BE2C (cell line): ENCODE measurements around the gene SKA1.
"Not testable (repeated sequence)": the region's sequence is repeated elsewhere in the genome, so short reads cannot be mapped to it uniquely, and the experiment has no call there.

Source experiments
- DNase-seq: peaks from one replicate; pipeline ENCODE4 v3.0.0-alpha.2; 2020
- H3K27me3 ChIP-seq: fragments of 250-450 bp; sonication (Bioruptor Pico); 2 replicates; pipeline ENCODE4 v1.5.1; 2020; ENCODE audit warnings: mild to moderate bottlenecking
- H3K36me3 ChIP-seq: fragments of 250-450 bp; sonication (Bioruptor Pico); 2 replicates; pipeline ENCODE4 v1.5.1; 2020; ENCODE audit warnings: mild to moderate bottlenecking
- H3K4me1 ChIP-seq: fragments of 250-450 bp; sonication (Bioruptor Pico); 2 replicates; pipeline ENCODE4 v1.5.1; 2020
- H3K4me3 ChIP-seq: 2 replicates; pipeline ENCODE4 v1.5.1; 2011; ENCODE audit warnings: low read depth, low read length
- H3K9me3 ChIP-seq: fragments of 250-450 bp; sonication (Bioruptor Pico); 2 replicates; pipeline ENCODE4 v1.5.1; 2020
- TF ChIP-seq, protein P1 (sequence below): IDR thresholded peaks from 2 replicates; pipeline ENCODE4 v1.5.1; 2012; ENCODE audit warnings: mild to moderate bottlenecking, low read depth, low read length

Gene SKA1

GRCh38 chr18:50398099-50398498, 23.3 kb downstream of the SKA1 start:
- no peaks in the 10 kb centered on the region for H3K36me3 ChIP-seq
- H3K9me3 ChIP-seq = no peaks in the 10 kb centered on the region
- no peak overlapping the region for H3K4me3 ChIP-seq
- no peaks in the 10 kb centered on the region for H3K4me1 ChIP-seq
- DNase-seq = no peak
- no peaks in the 10 kb centered on the region for H3K27me3 ChIP-seq
- TF ChIP-seq, protein P1, sequence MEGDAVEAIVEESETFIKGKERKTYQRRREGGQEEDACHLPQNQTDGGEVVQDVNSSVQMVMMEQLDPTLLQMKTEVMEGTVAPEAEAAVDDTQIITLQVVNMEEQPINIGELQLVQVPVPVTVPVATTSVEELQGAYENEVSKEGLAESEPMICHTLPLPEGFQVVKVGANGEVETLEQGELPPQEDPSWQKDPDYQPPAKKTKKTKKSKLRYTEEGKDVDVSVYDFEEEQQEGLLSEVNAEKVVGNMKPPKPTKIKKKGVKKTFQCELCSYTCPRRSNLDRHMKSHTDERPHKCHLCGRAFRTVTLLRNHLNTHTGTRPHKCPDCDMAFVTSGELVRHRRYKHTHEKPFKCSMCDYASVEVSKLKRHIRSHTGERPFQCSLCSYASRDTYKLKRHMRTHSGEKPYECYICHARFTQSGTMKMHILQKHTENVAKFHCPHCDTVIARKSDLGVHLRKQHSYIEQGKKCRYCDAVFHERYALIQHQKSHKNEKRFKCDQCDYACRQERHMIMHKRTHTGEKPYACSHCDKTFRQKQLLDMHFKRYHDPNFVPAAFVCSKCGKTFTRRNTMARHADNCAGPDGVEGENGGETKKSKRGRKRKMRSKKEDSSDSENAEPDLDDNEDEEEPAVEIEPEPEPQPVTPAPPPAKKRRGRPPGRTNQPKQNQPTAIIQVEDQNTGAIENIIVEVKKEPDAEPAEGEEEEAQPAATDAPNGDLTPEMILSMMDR = no peak

DNA sequence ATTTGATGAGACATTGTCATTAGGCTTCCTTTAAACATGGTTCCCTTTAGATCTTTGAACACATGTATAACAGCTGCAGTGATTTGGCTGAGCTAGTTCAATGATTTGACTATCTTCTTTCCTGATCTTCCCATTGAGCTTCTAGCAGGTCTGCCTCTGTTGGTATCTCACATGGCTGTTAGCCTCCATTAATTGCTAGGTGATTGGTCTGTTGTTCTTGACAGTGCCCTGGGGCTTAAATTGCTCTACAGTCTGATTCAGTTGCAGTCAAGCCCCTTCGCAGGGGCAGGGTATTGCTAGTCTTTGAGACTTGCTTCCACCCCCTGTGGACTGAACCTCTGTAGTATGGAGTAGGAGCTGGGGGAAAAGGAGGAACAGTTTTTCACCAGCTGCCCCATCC, 24.1 kb downstream of the SKA1 start:
- no peak overlapping the region for H3K4me3 ChIP-seq
- TF ChIP-seq, protein P1 = no peak
- no peaks in the 10 kb centered on the region for H3K36me3 ChIP-seq
- no peaks in the 10 kb centered on the region for H3K27me3 ChIP-seq
- H3K9me3 ChIP-seq = no peaks in the 10 kb centered on the region
- no peaks in the 10 kb centered on the region for H3K4me1 ChIP-seq
- peak; percentile 31 for DNase-seq

DNA sequence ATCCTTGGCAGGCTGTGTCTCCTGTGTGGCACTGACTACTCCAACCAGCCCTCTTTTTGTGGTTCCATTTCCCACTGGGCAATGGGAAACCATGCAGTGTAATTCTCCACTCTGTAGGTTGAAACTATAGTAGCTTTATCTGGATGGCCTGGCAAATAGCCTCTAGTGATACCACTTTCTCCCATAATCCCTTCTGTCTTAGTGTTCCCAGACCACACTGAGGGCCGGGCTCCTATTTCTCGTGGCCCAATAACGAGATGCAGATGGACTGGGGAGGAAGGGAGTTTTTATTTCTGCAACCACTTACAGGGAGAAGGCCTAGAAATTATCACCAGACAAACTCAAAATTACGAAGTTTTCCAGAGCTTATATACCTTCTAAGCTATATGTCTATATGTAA, 24.7 kb downstream of the SKA1 start:
- TF ChIP-seq, protein P1 = no peak
- Histone ChIP-seq H3K9me3 (no peaks in the 10 kb centered on the region), H3K4me1 (no peaks in the 10 kb centered on the region), H3K36me3 (no peaks in the 10 kb centered on the region), H3K27me3 (no peaks in the 10 kb centered on the region), H3K4me3 (no peak overlapping the region)
- DNase-seq = no peak

DNA sequence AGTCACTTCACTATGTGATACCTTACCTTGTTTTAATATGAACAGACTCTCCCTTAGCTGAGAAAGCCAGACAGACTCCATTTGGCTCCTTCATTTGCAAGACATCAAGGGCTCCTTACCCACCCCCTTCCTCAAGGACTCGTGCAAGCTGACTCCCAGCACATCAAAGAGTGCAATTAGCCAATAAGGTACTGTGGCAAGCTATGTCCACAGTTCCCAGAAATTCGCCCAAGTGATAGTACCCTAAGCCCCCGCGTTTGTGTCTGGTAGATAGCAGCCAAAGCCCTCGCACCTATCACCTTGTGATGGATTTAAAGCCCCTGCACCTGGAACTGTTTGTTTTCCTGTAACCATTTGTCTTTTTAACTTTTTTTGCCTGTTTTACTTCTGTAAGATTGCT, 25.6 kb downstream of the SKA1 start:
- H3K4me3 ChIP-seq, DNase-seq, H3K27me3 ChIP-seq, H3K9me3 ChIP-seq, H3K36me3 ChIP-seq, H3K4me1 ChIP-seq: not testable (repeated sequence)

DNA sequence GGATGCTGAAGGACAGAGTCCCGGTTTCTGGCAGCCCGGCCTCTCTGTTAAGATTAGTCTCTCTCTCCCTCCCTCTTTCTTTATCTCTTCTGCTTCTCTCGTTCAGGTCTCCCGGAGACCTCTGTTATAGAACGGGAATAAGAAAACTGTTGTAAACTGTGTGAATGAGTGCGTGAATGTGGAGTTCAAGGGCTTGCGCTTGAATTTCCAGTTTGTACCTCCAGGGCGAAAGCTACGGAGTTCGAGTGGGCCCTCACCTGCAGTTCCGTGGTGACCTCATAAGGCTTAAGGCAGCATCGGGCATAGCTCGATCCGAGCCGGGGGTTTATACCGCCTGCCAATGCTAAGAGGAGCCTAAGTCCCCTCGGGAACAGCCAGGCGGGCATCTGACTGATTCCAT, 26.4 kb downstream of the SKA1 start:
- Histone ChIP-seq H3K4me1 (no peaks in the 10 kb centered on the region), H3K27me3 (no peaks in the 10 kb centered on the region)
- DNase-seq = no peak

DNA sequence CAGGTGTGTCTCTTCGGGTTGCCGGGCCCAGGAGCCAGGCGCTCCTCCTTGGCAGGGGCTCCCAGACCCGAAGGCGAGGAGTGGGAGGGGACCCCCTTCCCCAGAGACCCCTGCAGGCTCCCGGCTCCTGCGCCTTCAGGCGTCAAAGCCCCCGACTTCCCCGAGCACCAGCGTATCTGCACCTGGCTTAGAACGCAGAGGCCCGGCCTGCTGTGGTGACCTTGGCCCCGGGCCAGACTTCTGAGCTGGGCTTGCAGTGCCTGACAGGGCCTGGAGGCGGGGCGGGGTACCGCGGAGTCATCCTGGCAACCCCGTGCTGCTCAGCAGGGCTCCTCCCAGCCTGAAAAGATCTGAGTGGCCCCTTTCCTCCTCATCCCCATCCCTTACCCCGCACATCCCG, 27.0 kb downstream of the SKA1 start:
- no peaks in the 10 kb centered on the region for H3K36me3 ChIP-seq
- TF ChIP-seq, protein P1 = no peak
- H3K4me1 ChIP-seq = no peaks in the 10 kb centered on the region
- no peaks in the 10 kb centered on the region for H3K9me3 ChIP-seq
- H3K4me3 ChIP-seq = no peak overlapping the region
- peak; percentile 83 for DNase-seq
- H3K27me3 ChIP-seq = no peaks in the 10 kb centered on the region

More for the DNA sequence above, 26.4 kb downstream of the SKA1 start:
- H3K4me3 ChIP-seq = no peak overlapping the region
- H3K9me3 ChIP-seq = no peaks in the 10 kb centered on the region
- TF ChIP-seq, protein P1 = no peak
- no peaks in the 10 kb centered on the region for H3K36me3 ChIP-seq

DNA sequence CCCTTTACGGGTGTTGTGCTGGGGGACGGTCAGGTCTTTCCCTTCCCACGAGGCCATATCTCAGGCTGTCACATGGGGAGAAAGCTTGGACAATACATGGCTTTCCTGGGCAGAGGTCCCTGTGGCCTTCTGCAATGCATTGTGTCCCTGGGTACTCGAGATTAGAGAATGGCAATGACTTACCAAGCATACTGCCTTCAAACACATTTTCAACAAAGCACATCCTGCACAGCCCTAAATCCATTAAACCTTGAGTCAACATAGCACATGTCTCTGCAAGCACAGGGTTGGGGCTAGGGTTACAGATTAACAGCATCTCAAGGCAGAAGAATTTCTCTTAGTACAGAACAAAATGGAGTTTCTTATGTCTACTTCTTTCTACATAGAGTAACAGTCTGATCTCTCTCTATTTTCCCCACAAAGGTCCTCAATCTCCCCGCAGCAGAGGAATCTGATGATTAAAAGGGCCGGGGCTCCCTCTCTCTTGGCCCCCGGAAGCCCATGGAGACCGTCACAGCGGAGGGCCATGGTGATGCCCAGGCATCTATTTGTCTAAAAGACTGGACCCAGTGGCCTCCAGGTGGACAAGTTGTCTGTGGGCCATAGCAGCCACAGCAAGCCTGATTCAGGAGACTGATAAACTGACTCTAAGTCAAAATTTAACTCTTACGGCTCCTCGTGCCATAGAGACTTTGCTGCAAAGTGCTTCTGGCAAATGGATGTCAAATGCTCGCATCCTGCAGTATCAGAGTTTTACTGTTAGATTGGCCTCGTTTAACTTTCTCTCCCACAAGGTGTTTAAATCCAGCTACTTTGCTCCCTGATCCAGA, 30.1 kb downstream of the SKA1 start:
- not testable (repeated sequence) for DNase-seq

More for the DNA sequence above, 30.1 kb downstream of the SKA1 start:
- not testable (repeated sequence) for H3K4me3 ChIP-seq, H3K9me3 ChIP-seq, H3K27me3 ChIP-seq, H3K36me3 ChIP-seq, H3K4me1 ChIP-seq
